Effector memory CD4-positive, alpha-beta T cell (primary cell): ENCODE measurements around the gene GANAB.
A peak's percentile ranks its signal among the peaks of the same experiment; 100 is the strongest.

ENCODE experiments used
- DNase-seq, 3 donors: peaks; one replicate each; pipeline ENCODE4 v3.0.0-alpha.2; 2020
- H3K27ac ChIP-seq: 2 replicates; pipeline ENCODE4 v1.7.0; 2013; ENCODE audit warnings: mild to moderate bottlenecking, low read length, moderate library complexity; ENCODE audit not compliant: insufficient read depth, poor library complexity, severe bottlenecking
- H3K27me3 ChIP-seq: replicated peaks from 2 replicates; pipeline ENCODE4 v1.7.0; 2013; ENCODE audit warnings: mild to moderate bottlenecking, low read length; ENCODE audit not compliant: insufficient read depth, control insufficient read depth, poor library complexity, severe bottlenecking
- H3K36me3 ChIP-seq: 2 replicates; pipeline ENCODE4 v1.7.0; 2013; ENCODE audit warnings: mild to moderate bottlenecking, low read length, moderate library complexity; ENCODE audit not compliant: control insufficient read depth, insufficient read depth
- H3K4me1 ChIP-seq: 2 replicates; pipeline ENCODE4 v1.7.0; 2013; ENCODE audit warnings: low read length, mild to moderate bottlenecking; ENCODE audit not compliant: control insufficient read depth, insufficient read depth, poor library complexity, severe bottlenecking
- H3K4me3 ChIP-seq: 2 replicates; pipeline ENCODE4 v1.7.0; 2013; ENCODE audit warnings: low read length, low read depth, mild to moderate bottlenecking; ENCODE audit not compliant: insufficient read depth, poor library complexity, severe bottlenecking
- H3K9me3 ChIP-seq: 2 replicates; pipeline ENCODE4 v1.7.0; 2013; ENCODE audit warnings: mild to moderate bottlenecking, low read length, moderate library complexity; ENCODE audit not compliant: control insufficient read depth

Gene GANAB

GRCh38 chr11:62603776-62604299 is 42.6 kb downstream of the GANAB start:
- H3K4me3 ChIP-seq: no peak overlapping the region
- H3K27ac ChIP-seq: no peak overlapping the region
- peaks cover 27% of the 10 kb centered on the region for H3K36me3 ChIP-seq
- H3K27me3 ChIP-seq: no peaks in the 10 kb centered on the region
- no peaks in the 10 kb centered on the region for H3K9me3 ChIP-seq
- H3K4me1 ChIP-seq: peaks cover 19% of the 10 kb centered on the region
- DNase-seq: no peak

- DNase-seq: no peak
- H3K36me3 ChIP-seq: peaks cover 29% of the 10 kb centered on the region
Measured at GRCh38 chr11:62603072-62603408, 43.4 kb downstream of the GANAB start.

GRCh38 chr11:62602141-62603071 is 44.0 kb downstream of the GANAB start:
- Histone ChIP-seq H3K27ac (peak overlapping the region; percentile 88), H3K9me3 (no peaks in the 10 kb centered on the region), H3K4me1 (peaks cover 27% of the 10 kb centered on the region), H3K36me3 (peaks cover 29% of the 10 kb centered on the region), H3K4me3 (peak overlapping the region; percentile 97), H3K27me3 (no peaks in the 10 kb centered on the region)
- peak in 1 of 3 donors; percentile 51 for DNase-seq

More at GRCh38 chr11:62603072-62603408, 43.4 kb downstream of the GANAB start:
- Histone ChIP-seq H3K4me3 (no peak overlapping the region), H3K27me3 (no peaks in the 10 kb centered on the region), H3K9me3 (no peaks in the 10 kb centered on the region), H3K27ac (no peak overlapping the region), H3K4me1 (peaks cover 26% of the 10 kb centered on the region)

- Histone ChIP-seq H3K4me3 (peak within 1 kb of the TSS; percentile 97), H3K36me3 (peaks cover 33% of the 10 kb centered on the region), H3K4me1 (peaks cover 27% of the 10 kb centered on the region), H3K27me3 (no peaks in the 10 kb centered on the region), H3K27ac (peak within 1 kb of the TSS; percentile 88), H3K9me3 (no peaks in the 10 kb centered on the region)
- peak; percentile 98 to 99 (median 98) for DNase-seq
Measured at GRCh38 chr11:62601372-62602140, 44.9 kb downstream of the GANAB start, which contains the start of gene MTA2. Gene MTA2 (minus strand): TSS chr11:62601865. CDS start chr11:62601450, 415 bp downstream.

- peak; percentile 29 to 50 (median 32) for DNase-seq
- Histone ChIP-seq H3K27ac (peak overlapping the region; percentile 88), H3K4me1 (peaks cover 27% of the 10 kb centered on the region), H3K9me3 (no peaks in the 10 kb centered on the region), H3K4me3 (peak overlapping the region; percentile 97), H3K36me3 (peaks cover 36% of the 10 kb centered on the region), H3K27me3 (no peaks in the 10 kb centered on the region)
Measured at GRCh38 chr11:62601122-62601371, 45.4 kb downstream of the GANAB start.

- no peak for DNase-seq
- Histone ChIP-seq H3K9me3 (no peaks in the 10 kb centered on the region), H3K4me1 (peaks cover 27% of the 10 kb centered on the region), H3K27me3 (no peaks in the 10 kb centered on the region), H3K27ac (peak overlapping the region; percentile 88), H3K36me3 (peaks cover 38% of the 10 kb centered on the region), H3K4me3 (peak overlapping the region; percentile 97)
Measured at GRCh38 chr11:62600367-62601121, 45.9 kb downstream of the GANAB start.

- Histone ChIP-seq H3K27me3 (no peaks in the 10 kb centered on the region), H3K27ac (peak overlapping the region; percentile 88), H3K9me3 (no peaks in the 10 kb centered on the region), H3K4me1 (peaks cover 27% of the 10 kb centered on the region), H3K4me3 (peak overlapping the region; percentile 97), H3K36me3 (peaks cover 40% of the 10 kb centered on the region)
- no peak for DNase-seq
Measured at GRCh38 chr11:62599901-62600300, 46.5 kb downstream of the GANAB start.

- Histone ChIP-seq H3K9me3 (no peaks in the 10 kb centered on the region), H3K27ac (peak overlapping the region; percentile 88), H3K4me3 (peak overlapping the region; percentile 97), H3K4me1 (peaks cover 27% of the 10 kb centered on the region), H3K27me3 (no peaks in the 10 kb centered on the region), H3K36me3 (peaks cover 44% of the 10 kb centered on the region)
- DNase-seq: peak; percentile 91 to 95 (median 95)
Measured at GRCh38 chr11:62599069-62599696, 47.2 kb downstream of the GANAB start.

- H3K4me1 ChIP-seq: peaks cover 35% of the 10 kb centered on the region
- H3K36me3 ChIP-seq: peaks cover 50% of the 10 kb centered on the region
Measured at GRCh38 chr11:62595124-62595523, 51.3 kb downstream of the GANAB start.

More at GRCh38 chr11:62595124-62595523, 51.3 kb downstream of the GANAB start:
- no peak overlapping the region for H3K4me3 ChIP-seq
- H3K27ac ChIP-seq: no peak overlapping the region
- no peaks in the 10 kb centered on the region for H3K9me3 ChIP-seq
- DNase-seq: no peak
- H3K27me3 ChIP-seq: no peaks in the 10 kb centered on the region
